K562 (cell line): ENCODE measurements around the gene SPAM1. TPM values are rescaled to one million over a fixed set of nuclear protein-coding genes. Genes with fewer than 3 reads are reported as not detected.

Experiments used
- ATAC-seq: fragments of 200-7000 bp; cut with Tn5 transposase; 3 replicates; pipeline ENCODE4 v1.9.1; 2020; ENCODE audit warnings: moderate library complexity
- BruUV-seq: library from RNA; stranded (reverse); fragments of 400-500 nt; replicated peaks from 2 replicates; lab custom pipeline; 2021; lab: Mats Ljungman, UMichigan
- CTCF ChIA-PET: fragments of 300-600 bp; formaldehyde crosslinking; extraction: SDS; loops from one replicate; lab custom pipeline; 2021; ENCODE audit warnings: low intra/inter-chr PET ratio; lab: Yijun Ruan, JAX
- POLR2A ChIA-PET: fragments of 300-600, 350-650 bp; sonication (Branson Sonifier 250); formaldehyde crosslinking; extraction: SDS; loops from one replicate; lab custom pipeline; 2021; ENCODE audit warnings: antibody characterized with exemption, inconsistent platforms; lab: Yijun Ruan, JAX
- DNase-seq, 4 experiments: peaks; one replicate each; pipeline versions ENCODE4 v3.0.0 to v3.0.0-alpha.2; 2011 to 2018; ENCODE audit warnings: low spot score in 3 of 4, mixed read lengths in 3 of 4; ENCODE audit errors: extremely low read depth in 1 of 4
- FAIRE-seq: peaks from 2 replicates; lab custom pipeline; 2011; peaks lifted over from hg19 to GRCh38; lab: Jason Lieb, UNC
- H2AFZ ChIP-seq: 2 replicates; pipeline ENCODE4 v1.6.0; 2011; ENCODE audit warnings: low read depth, low read length, control low read depth, inconsistent platforms
- H3K27ac ChIP-seq: fragments of 200-600 bp; 3 replicates; pipeline ENCODE4 v1.8.0; 2011; ENCODE audit warnings: low read depth, mild to moderate bottlenecking, control low read depth, inconsistent platforms, low read length, moderate library complexity, mixed read lengths; ENCODE audit errors: extremely low read depth
- H3K27me3 ChIP-seq, 2 experiments: fragments of 300-600 bp in 1 of 2; 2 replicates in 1 of 2; 3 replicates in 1 of 2; pipeline versions ENCODE4 v1.6.0 to v1.8.0; 2011; ENCODE audit warnings: inconsistent platforms in 2 of 2, low read length in 2 of 2, mild to moderate bottlenecking in 1 of 2, mixed read lengths in 1 of 2, moderate library complexity in 1 of 2; ENCODE audit not compliant: control insufficient read depth in 2 of 2, insufficient read depth in 2 of 2
- H3K36me3 ChIP-seq: fragments of 300-600 bp; 3 replicates; pipeline ENCODE4 v1.8.0; 2011; ENCODE audit warnings: mild to moderate bottlenecking, low read length, inconsistent platforms; ENCODE audit not compliant: control insufficient read depth, insufficient read depth
- H3K4me1 ChIP-seq, 2 experiments: fragments of 200-600 bp in 1 of 2; replicated peaks in 1 of 2; 2 replicates in 1 of 2; 3 replicates in 1 of 2; pipeline versions ENCODE4 v1.5.1 to v1.8.0; 2011; ENCODE audit warnings: inconsistent platforms in 2 of 2, low read length in 2 of 2, mild to moderate bottlenecking in 1 of 2, mixed read lengths in 1 of 2, moderate library complexity in 1 of 2; ENCODE audit not compliant: control insufficient read depth in 2 of 2, insufficient read depth in 2 of 2
- H3K4me2 ChIP-seq: 2 replicates; pipeline ENCODE4 v1.6.1; 2011; ENCODE audit warnings: low read length, control low read depth, inconsistent platforms, mixed read lengths; ENCODE audit not compliant: insufficient read depth
- H3K4me3 ChIP-seq: fragments of 200-600 bp; sonication (generic), shearing (Covaris generic); 2 replicates; pipeline ENCODE4 v1.5.1; 2016; ENCODE audit warnings: control low read depth, inconsistent platforms
- H3K79me2 ChIP-seq: fragments of 200-600 bp; 3 replicates; pipeline ENCODE4 v1.8.0; 2011; ENCODE audit warnings: low read length, inconsistent platforms; ENCODE audit not compliant: control insufficient read depth, insufficient read depth
- H3K9ac ChIP-seq, 2 experiments: 2 replicates each; pipeline versions ENCODE4 v1.6.0 to v1.6.1; 2011; ENCODE audit warnings: low read depth in 2 of 2, low read length in 2 of 2, control low read depth in 1 of 2, inconsistent platforms in 1 of 2, mild to moderate bottlenecking in 1 of 2, mixed read lengths in 1 of 2; ENCODE audit not compliant: insufficient read depth in 1 of 2
- H3K9me1 ChIP-seq: one replicate; pipeline ENCODE4 v1.6.0; 2011; ENCODE audit warnings: inconsistent platforms, mild to moderate bottlenecking, low read length, moderate library complexity; ENCODE audit not compliant: control insufficient read depth, insufficient read depth
- H3K9me3 ChIP-seq: replicated peaks from 2 replicates; pipeline ENCODE4 v1.5.1; 2011; ENCODE audit warnings: low read depth, low read length, inconsistent platforms; ENCODE audit not compliant: control insufficient read depth, insufficient read depth
- H4K20me1 ChIP-seq: replicated peaks from 2 replicates; pipeline ENCODE4 v1.6.1; 2011; ENCODE audit warnings: low read length, inconsistent platforms, mixed read lengths; ENCODE audit not compliant: control insufficient read depth, insufficient read depth
- BCOR ChIP-seq: fragments of 450-650 bp; IDR thresholded peaks from 2 replicates; pipeline ENCODE4 v1.6.1; 2016
- C11orf30 ChIP-seq: fragments of 450-650 bp; IDR thresholded peaks from 2 replicates; pipeline ENCODE4 v1.6.1; 2016; ENCODE audit warnings: low read depth, mild to moderate bottlenecking
- ESRRA ChIP-seq: fragments of 450-650 bp; IDR thresholded peaks from 2 replicates; pipeline ENCODE4 v1.6.1; 2014; ENCODE audit warnings: low read depth, mild to moderate bottlenecking, moderate library complexity, borderline replicate concordance
- MAFK ChIP-seq: IDR thresholded peaks from 2 replicates; pipeline ENCODE4 v1.6.1; 2011; ENCODE audit warnings: low read length, improper control_type of control experiment
- MIER1 ChIP-seq: fragments of 450-650 bp; IDR thresholded peaks from 2 replicates; pipeline ENCODE4 v1.6.1; 2016; ENCODE audit warnings: antibody characterized with exemption, mild to moderate bottlenecking, low read depth
- ZNF583 ChIP-seq: fragments of 250-450 bp; sonication (Bioruptor Pico); IDR thresholded peaks from 2 replicates; pipeline ENCODE4 v1.4.0; 2020
- WGBS: fragments of 100-300 bp; shearing (Covaris generic); methylation state at CpG from one replicate; pipeline ENCODE4 v1.1.6; 2016; ENCODE audit warnings: low coverage, mixed read lengths; ENCODE audit not compliant: insufficient coverage; ENCODE audit errors: missing lambda C conversion rate; 5-methylcytosine and 5-hydroxymethylcytosine counted together
- in situ Hi-C: fragments of 300-500 bp; cut with MboI; formaldehyde crosslinking; loops from 4 replicates; pipeline ENCODE4 v1.15.0; 2018; ENCODE audit warnings: inconsistent platforms, mixed read lengths
- intact Hi-C: fragments of 100-400 bp; cut with micrococcal nuclease; formaldehyde crosslinking; loops from 2 replicates; pipeline ENCODE4 v1.14.2; 2022
- polyA plus RNA-seq, 8 experiments: library from polyadenylated mRNA; depleted of rRNA in 4 of 8; stranded (reverse) in 5 of 8; unstranded in 3 of 8; fragments of >200 nt; fragmentation: Nextera tagmentation in 2 of 8; fragmentation: Illumina TruSeq in 1 of 8; extraction: Ambion mirVana in 2 of 8; extraction: Trizol in 1 of 8; gene quantifications; 2 replicates each; pipeline versions ENCODE4 v1.2.1 to v1.2.3, GENCODE V29; 2011 to 2014; ENCODE audit warnings: inconsistent platforms in 1 of 8, missing spikeins in 1 of 8
- total RNA-seq, 7 experiments: library from RNA; depleted of rRNA in 6 of 7; stranded (reverse); fragments of >200 nt in 6 of 7; fragmentation: Illumina TruSeq in 2 of 7; extraction: Trizol in 2 of 7; gene quantifications; 2 replicates each; pipeline versions ENCODE4 v1.2.1 to v1.2.3, GENCODE V29; 2011 to 2021; ENCODE audit warnings: low replicate concordance in 1 of 7
- TF ChIP-seq, protein P1 (sequence below): sonication (generic); formaldehyde crosslinking; IDR thresholded peaks from 2 replicates; pipeline ENCODE4 v1.9.0; 2022; ENCODE audit warnings: mild to moderate bottlenecking, missing genetic modification reagents
- TF ChIP-seq, protein P2 (sequence below): fragments of 450-650 bp; conservative IDR thresholded peaks from 2 replicates; pipeline ENCODE4 v1.6.1; 2016; ENCODE audit warnings: missing genetic modification characterization, low read depth, mild to moderate bottlenecking, control low read depth, missing compliant biosample characterization

The SPAM1 gene
- total and polyA plus RNA-seq, 9 of the 15 experiments (the other 6 are each of a cell fraction or from before 2014, with no cell fraction given), result not detected

DNA sequence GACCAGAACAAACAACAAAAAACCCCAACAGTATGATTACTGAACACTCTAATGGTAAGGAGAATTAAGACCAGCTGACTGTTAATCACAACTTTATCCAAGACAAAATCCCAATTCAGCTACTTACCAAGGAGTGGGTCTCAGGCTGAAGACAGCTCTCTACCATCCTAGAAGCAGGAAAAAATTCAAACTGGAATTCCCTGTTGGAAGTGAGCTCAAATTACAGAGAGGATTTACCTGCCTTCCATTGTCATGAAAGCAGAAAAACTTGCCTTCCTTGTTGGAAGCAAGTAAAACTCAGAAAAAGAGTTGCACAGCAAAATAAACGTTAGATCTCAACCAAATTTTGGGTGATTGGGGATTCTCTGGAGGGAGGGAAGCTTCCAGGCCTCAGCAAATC is 20.9 kb downstream of the SPAM1 start (continued):
- TF ChIP-seq, protein P1, sequence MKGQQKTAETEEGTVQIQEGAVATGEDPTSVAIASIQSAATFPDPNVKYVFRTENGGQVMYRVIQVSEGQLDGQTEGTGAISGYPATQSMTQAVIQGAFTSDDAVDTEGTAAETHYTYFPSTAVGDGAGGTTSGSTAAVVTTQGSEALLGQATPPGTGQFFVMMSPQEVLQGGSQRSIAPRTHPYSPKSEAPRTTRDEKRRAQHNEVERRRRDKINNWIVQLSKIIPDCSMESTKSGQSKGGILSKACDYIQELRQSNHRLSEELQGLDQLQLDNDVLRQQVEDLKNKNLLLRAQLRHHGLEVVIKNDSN, result no peak
- no peak for TF ChIP-seq MAFK
- no peak for TF ChIP-seq ZNF583 (CRISPR knock-in tag)
- no peak for TF ChIP-seq ESRRA

DNA sequence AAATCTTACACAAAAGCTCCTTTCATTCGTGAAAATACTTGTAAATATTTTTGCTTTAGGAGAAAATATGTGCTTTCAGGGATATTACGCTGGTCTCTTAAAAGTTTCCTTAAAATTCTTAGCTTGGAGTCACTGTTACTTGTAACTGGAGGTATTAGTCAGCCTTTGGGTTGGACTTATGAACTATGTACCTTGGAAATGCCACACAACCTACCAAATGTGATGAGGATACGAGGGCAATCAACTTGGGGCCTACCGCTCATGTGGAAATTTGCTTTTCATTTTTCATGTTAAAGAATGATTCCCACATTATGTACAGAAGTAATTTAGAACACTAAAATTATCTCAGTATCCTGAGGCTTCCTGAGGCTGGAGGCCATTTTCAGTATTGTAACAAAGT is 23.1 kb downstream of the SPAM1 start:
- in situ Hi-C loops, result no loop called here
- no peak for ATAC-seq
- H3K4me2 ChIP-seq, result no peak overlapping the region

More for the DNA sequence above, 23.1 kb downstream of the SPAM1 start:
- Histone ChIP-seq H3K36me3 (no peaks in the 10 kb centered on the region), H3K27me3 (no peaks in the 10 kb centered on the region), H3K79me2 (no peaks in the 10 kb centered on the region), H3K4me1 (no peaks in the 10 kb centered on the region), H3K27ac (no peak overlapping the region), H4K20me1 (no peaks in the 10 kb centered on the region), H3K4me3 (no peak overlapping the region), H2AFZ (no peak overlapping the region), H3K9ac (no peak overlapping the region), H3K9me3 (no peaks in the 10 kb centered on the region), H3K9me1 (no peaks in the 10 kb centered on the region)
- peak; percentile 19 for FAIRE-seq
- WGBS, result 0% methylated on average over 4 of the region's 4 CpGs
- TF ChIP-seq, protein P2, sequence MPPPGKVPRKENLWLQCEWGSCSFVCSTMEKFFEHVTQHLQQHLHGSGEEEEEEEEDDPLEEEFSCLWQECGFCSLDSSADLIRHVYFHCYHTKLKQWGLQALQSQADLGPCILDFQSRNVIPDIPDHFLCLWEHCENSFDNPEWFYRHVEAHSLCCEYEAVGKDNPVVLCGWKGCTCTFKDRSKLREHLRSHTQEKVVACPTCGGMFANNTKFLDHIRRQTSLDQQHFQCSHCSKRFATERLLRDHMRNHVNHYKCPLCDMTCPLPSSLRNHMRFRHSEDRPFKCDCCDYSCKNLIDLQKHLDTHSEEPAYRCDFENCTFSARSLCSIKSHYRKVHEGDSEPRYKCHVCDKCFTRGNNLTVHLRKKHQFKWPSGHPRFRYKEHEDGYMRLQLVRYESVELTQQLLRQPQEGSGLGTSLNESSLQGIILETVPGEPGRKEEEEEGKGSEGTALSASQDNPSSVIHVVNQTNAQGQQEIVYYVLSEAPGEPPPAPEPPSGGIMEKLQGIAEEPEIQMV (tag), result no peak
- TF ChIP-seq BCOR (no peak), C11orf30 (no peak), MIER1 (no peak)
- TF ChIP-seq, protein P1, result no peak
- CTCF ChIA-PET, result no interaction called here
- intact Hi-C loops, result no loop called here
- POLR2A ChIA-PET, result no interaction called here
- no TSS peak for BruUV-seq
- DNase-seq, result no peak
